ENCODE results near the gene SPATA13. TPM values are rescaled to one million over a fixed set of nuclear protein-coding genes. Genes with fewer than 3 reads are reported as not detected.
"Not testable (repeated sequence)": the region's sequence is repeated elsewhere in the genome, so short reads cannot be mapped to it uniquely, and the experiment has no call there.

Gene SPATA13
- total RNA-seq, 1 donor from 2014 or later: 8.4 TPM

DNA sequence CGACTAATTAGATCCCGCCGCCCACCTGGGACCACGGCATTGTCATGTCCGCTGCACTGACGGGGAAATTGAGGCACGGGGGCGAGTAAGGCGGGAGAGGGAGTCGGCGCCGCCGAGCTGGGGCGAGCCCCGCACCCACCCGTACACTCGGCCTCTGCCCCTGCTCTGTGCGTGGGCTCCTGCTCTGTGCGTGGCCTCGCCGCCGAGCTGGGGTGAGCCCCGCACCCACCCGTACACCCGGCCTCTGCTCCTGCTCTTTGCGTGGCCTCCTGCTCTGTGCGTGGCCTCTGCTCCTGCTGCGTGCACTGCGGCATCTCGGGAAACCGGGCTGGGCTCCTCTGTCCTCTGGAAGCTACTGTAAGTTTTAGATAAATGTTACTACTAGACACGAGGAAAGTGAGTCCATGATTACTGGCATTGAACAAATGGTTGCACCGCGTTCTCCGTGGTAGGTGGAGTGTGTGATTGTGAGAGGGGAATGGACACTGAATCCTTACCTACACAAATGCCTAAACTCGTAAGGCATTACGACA is 148.0 kb downstream of the SPATA13 start:
- DNase-seq: no peak
- H3K9me3 ChIP-seq (replicated peaks): no peaks in the 10 kb centered on the region
- H3K36me3 ChIP-seq: peaks cover 7% of the 10 kb centered on the region
- peaks cover 9% of the 10 kb centered on the region for H3K27me3 ChIP-seq (ENCODE audit: low read depth)
- peak overlapping the region; percentile 75 for H3K27ac ChIP-seq (replicated peaks)
- H3K4me3 ChIP-seq: peak overlapping the region; percentile 6
- intact Hi-C loops (cut with micrococcal nuclease): no loop called here
- H3K4me1 ChIP-seq: peaks cover 52% of the 10 kb centered on the region
- TF ChIP-seq, protein P1, sequence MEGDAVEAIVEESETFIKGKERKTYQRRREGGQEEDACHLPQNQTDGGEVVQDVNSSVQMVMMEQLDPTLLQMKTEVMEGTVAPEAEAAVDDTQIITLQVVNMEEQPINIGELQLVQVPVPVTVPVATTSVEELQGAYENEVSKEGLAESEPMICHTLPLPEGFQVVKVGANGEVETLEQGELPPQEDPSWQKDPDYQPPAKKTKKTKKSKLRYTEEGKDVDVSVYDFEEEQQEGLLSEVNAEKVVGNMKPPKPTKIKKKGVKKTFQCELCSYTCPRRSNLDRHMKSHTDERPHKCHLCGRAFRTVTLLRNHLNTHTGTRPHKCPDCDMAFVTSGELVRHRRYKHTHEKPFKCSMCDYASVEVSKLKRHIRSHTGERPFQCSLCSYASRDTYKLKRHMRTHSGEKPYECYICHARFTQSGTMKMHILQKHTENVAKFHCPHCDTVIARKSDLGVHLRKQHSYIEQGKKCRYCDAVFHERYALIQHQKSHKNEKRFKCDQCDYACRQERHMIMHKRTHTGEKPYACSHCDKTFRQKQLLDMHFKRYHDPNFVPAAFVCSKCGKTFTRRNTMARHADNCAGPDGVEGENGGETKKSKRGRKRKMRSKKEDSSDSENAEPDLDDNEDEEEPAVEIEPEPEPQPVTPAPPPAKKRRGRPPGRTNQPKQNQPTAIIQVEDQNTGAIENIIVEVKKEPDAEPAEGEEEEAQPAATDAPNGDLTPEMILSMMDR (IDR thresholded peaks at IDR 0.05; ENCODE audit: borderline replicate concordance): no peak

- H3K9me3 ChIP-seq (replicated peaks); H3K27me3 ChIP-seq (ENCODE audit: low read depth); DNase-seq; H3K36me3 ChIP-seq; intact Hi-C loops (cut with micrococcal nuclease): not testable (repeated sequence)
- Histone ChIP-seq H3K4me3 (peak within 1 kb of the TSS; percentile 28), H3K4me1 (peaks cover 45% of the 10 kb centered on the region), H3K27ac (replicated peaks) (peak within 1 kb of the TSS; percentile 75)
These were observed 148.8 kb downstream of the SPATA13 start, which contains the start of gene C1QTNF9 for GRCh38 chr13:24309300-24309699. Gene C1QTNF9 (plus strand): TSS chr13:24309580. CDS start chr13:24316004, 6,424 bp downstream.

DNA sequence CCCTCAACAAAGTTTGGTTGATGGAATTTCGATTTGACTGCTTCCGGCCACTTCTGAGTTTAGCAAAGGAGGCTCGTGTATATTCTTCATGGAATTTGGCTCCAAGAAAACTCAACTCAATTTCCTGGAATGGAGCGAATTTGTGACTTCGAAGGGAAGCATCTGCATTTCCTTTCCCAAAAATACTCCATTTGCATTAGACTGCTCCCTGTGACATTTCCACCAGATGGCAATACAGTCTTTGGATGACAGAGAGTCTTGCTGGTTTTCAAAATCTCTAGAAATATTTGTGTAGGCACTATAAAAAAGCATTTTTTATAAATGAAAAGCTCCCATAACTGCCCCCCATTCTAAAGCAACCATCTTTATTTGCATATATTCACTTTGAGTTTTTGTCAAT is 152.9 kb downstream of the SPATA13 start:
- Histone ChIP-seq H3K4me3 (no peak overlapping the region), H3K27me3 (ENCODE audit: low read depth) (peaks cover 2% of the 10 kb centered on the region), H3K36me3 (no peaks in the 10 kb centered on the region), H3K27ac (replicated peaks) (no peak overlapping the region), H3K4me1 (peaks cover 12% of the 10 kb centered on the region), H3K9me3 (replicated peaks) (no peaks in the 10 kb centered on the region)
- DNase-seq: no peak
- intact Hi-C loops (cut with micrococcal nuclease): no loop called here
- TF ChIP-seq, protein P1 (IDR thresholded peaks at IDR 0.05; ENCODE audit: borderline replicate concordance): peak; percentile 57

GRCh38 chr13:24317835-24318234 is 157.3 kb downstream of the SPATA13 start:
- H3K4me1 ChIP-seq; H3K27me3 ChIP-seq (ENCODE audit: low read depth); H3K27ac ChIP-seq (replicated peaks); intact Hi-C loops (cut with micrococcal nuclease); DNase-seq; H3K36me3 ChIP-seq; H3K4me3 ChIP-seq; H3K9me3 ChIP-seq (replicated peaks): not testable (repeated sequence)

GRCh38 chr13:24318878-24319277 is 158.4 kb downstream of the SPATA13 start:
- H3K9me3 ChIP-seq (replicated peaks); H3K27me3 ChIP-seq (ENCODE audit: low read depth); intact Hi-C loops (cut with micrococcal nuclease); H3K4me1 ChIP-seq; H3K27ac ChIP-seq (replicated peaks); DNase-seq; H3K36me3 ChIP-seq; H3K4me3 ChIP-seq: not testable (repeated sequence)

DNA sequence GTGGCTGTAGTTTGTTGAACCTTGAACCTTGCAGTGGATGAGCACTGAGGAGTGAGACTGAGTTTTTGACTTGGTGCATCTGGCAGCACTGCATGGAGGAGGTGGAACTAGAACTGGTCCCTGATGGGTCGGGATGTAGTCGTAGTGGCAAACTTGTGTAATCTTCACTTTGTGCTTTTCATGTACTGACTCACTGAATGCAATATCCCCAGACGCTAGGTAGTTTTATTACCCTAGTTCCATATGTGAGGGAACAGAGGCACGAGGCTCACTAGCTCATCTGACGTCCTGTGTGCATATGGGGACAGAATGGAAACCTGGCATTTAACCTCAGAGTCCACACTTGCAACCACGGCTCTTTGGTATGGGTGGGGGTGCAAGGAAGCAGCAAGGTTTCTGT is 159.1 kb downstream of the SPATA13 start:
- H3K27me3 ChIP-seq (ENCODE audit: low read depth): peaks cover 10% of the 10 kb centered on the region
- intact Hi-C loops (cut with micrococcal nuclease); H3K4me1 ChIP-seq; H3K9me3 ChIP-seq (replicated peaks); DNase-seq; H3K4me3 ChIP-seq; H3K27ac ChIP-seq (replicated peaks); H3K36me3 ChIP-seq: not testable (repeated sequence)

- H3K4me1 ChIP-seq; intact Hi-C loops (cut with micrococcal nuclease); H3K9me3 ChIP-seq (replicated peaks); H3K27ac ChIP-seq (replicated peaks); DNase-seq; H3K36me3 ChIP-seq; H3K4me3 ChIP-seq: not testable (repeated sequence)
- H3K27me3 ChIP-seq (ENCODE audit: low read depth): peaks cover 15% of the 10 kb centered on the region
These were observed 160.9 kb downstream of the SPATA13 start for GRCh38 chr13:24321416-24321815.

DNA sequence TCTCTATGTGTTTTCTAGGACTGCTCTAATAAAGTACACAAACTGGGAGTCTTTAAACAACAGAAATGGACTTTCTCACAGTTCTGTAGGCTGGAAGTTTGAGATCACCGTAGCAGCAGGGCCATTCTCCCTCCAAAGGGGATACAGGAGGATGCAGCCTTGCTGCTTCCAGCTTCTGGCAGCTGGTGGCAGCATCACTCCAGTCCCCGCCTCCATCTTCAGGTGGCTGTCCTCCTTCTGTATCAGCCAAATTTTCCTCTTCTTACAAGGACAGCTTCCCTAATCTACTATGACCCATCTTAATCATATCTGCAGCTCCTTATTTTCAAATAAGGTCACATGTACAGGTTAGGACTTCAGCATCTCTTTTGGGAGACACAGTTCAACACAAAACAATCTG is 161.9 kb downstream of the SPATA13 start:
- intact Hi-C loops (cut with micrococcal nuclease); H3K27ac ChIP-seq (replicated peaks): not testable (repeated sequence)

More for the DNA sequence above, 161.9 kb downstream of the SPATA13 start:
- DNase-seq; H3K4me1 ChIP-seq; H3K4me3 ChIP-seq; H3K9me3 ChIP-seq (replicated peaks); H3K36me3 ChIP-seq: not testable (repeated sequence)
- peaks cover 26% of the 10 kb centered on the region for H3K27me3 ChIP-seq (ENCODE audit: low read depth)

All from left ventricle myocardium inferior (tissue), 1 donor.